Pancreas (tissue), 10 donors: ENCODE measurements around the gene COMMD4. TPM values are rescaled to one million over a fixed set of nuclear protein-coding genes. Genes with fewer than 3 reads are reported as not detected.
"Not testable (repeated sequence)": the region's sequence is repeated elsewhere in the genome, so short reads cannot be mapped to it uniquely, and the experiment has no call there.

Source experiments
- ATAC-seq, 4 donors: fragments of 200-7000 bp; cut with Tn5 transposase; one replicate each; pipeline versions ENCODE4 v1.8.0 to v1.9.1; 2020; ENCODE audit warnings: mild to moderate bottlenecking in 4 of 4, moderate library complexity in 4 of 4
- DNase-seq, 6 donors: peaks; one replicate each; pipeline ENCODE4 v3.0.0-alpha.2; 2020
- FAIRE-seq: peaks from 2 replicates; lab custom pipeline; 2012; peaks lifted over from hg19 to GRCh38; lab: Jason Lieb, UNC
- H3K27ac ChIP-seq, 4 donors: fragments of 200-600 bp; sonication (generic); 1 replicate in 3 of 4; 2 replicates in 1 of 4; pipeline versions ENCODE4 v1.5.0 to v1.8.0; 2020
- H3K27me3 ChIP-seq, 4 donors: fragments of 200-600 bp; one replicate each; pipeline ENCODE4 v1.8.0; 2021
- H3K36me3 ChIP-seq, 3 donors: fragments of 200-600 bp; sonication (generic) in 1 of 3; one replicate each; pipeline versions ENCODE4 v1.5.0 to v1.8.0; 2020 to 2021
- H3K4me1 ChIP-seq, 3 donors: fragments of 200-600 bp; one replicate each; pipeline ENCODE4 v1.8.0; 2021
- H3K4me3 ChIP-seq, 4 donors: fragments of 200-600 bp; sonication (generic) in 2 of 4; one replicate each; pipeline versions ENCODE4 v1.5.0 to v1.8.0; 2020 to 2021
- H3K9me3 ChIP-seq, 4 donors: fragments of 200-600 bp; one replicate each; pipeline ENCODE4 v1.8.0; 2021
- CTCF ChIP-seq, 4 donors: fragments of 200-600 bp; sonication (generic) in 3 of 4; IDR thresholded peaks; one replicate each; pipeline versions ENCODE4 v1.5.0 to v1.8.0; 2021; ENCODE audit warnings: antibody characterized with exemption in 4 of 4
- WGBS, 2 donors: extraction: QIAGEN DNeasy Blood & Tissue Kit; methylation state at CpG; one replicate each; pipeline ENCODE4 v1.1.7; 2013; 5-methylcytosine and 5-hydroxymethylcytosine counted together
- intact Hi-C, 3 donors: fragments of 100-400 bp; cut with DNase I; formaldehyde crosslinking; loops; one replicate each; pipeline versions ENCODE4 v1.11.1 to v1.14.2; 2022
- polyA plus RNA-seq, 2 donors: library from polyadenylated mRNA; stranded (reverse); fragments of 200-250 nt; gene quantifications; one replicate each; pipeline ENCODE4 v1.2.3, GENCODE V29; 2013
- total RNA-seq, 6 donors: library from RNA; stranded (reverse); fragmentation: NEBNext Ultra II Directional in 4 of 6; extraction: Animal tissue kit (Norgen Biotek cat#: 25700) in 4 of 6; gene quantifications; one replicate each; pipeline versions ENCODE4 v1.2.1 to v1.2.4, GENCODE V29; 2021 to 2023
- donor health status: healthy with polysubstance abuse.
- donor health status: DM: no; HTN: no; CAD: no; lungs with moderate emphysema.
- donor health status: DM: no; HTN: no; CAD: no.
- donor health status: control.
- donor health status: control.
- donor health status: Bipolar disorder and iron deficiency.
- donor health status: DM: yes; HTN: yes; CAD: no.
- donor health status: DM: no; HTN: no; CAD: no.
- donor health status: DM: no; HTN: no; CAD: no.
- donor health status: DM: yes; HTN: yes; CAD: no.

COMMD4 gene
- total RNA-seq, result 10 to 100 TPM; 19.6 to 30.5 (median 24.0) TPM
- polyA plus RNA-seq, result 10 to 100 TPM; 81.8 to 97.7 TPM

DNA sequence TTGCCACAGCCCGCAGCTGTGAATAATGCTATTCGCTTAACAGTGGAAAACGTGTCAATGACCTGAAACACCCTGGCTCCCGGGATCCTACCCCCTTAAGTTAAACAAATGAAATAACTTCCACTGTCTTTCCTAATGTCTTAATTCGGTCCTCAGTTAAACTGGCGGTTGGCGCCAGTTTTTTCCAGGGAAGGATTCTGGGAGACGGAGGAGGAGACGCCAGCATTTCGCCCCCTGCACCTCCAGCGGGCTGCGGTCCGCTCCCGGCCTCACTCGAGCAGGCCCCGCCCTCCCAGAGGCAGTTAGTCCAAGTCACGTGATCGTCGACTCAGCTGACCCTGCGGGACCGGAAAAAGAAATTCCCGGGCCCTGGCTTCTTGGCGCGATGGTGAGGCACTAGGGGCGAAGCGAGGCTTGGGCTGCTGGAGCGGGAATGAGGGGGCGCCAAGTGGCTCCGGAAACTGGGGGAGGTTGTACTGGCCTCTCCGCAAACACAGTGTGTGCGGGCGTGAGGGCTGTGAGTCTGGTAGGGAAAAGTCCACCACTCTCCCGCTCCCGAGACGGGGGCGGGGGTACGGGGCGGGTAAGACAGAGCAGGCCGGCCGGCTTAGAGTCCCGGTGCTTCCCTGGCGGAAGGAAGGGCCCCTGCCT is at the start of gene COMMD4:
COMMD4 (plus strand) TSS at position 359 of the 651 bp plus-strand sequence; CDS start at position 386, 27 bp downstream.
- intact Hi-C loops, result no loop called here
- TF ChIP-seq CTCF (IDR thresholded peaks at IDR 0.05), result no peak

DNA sequence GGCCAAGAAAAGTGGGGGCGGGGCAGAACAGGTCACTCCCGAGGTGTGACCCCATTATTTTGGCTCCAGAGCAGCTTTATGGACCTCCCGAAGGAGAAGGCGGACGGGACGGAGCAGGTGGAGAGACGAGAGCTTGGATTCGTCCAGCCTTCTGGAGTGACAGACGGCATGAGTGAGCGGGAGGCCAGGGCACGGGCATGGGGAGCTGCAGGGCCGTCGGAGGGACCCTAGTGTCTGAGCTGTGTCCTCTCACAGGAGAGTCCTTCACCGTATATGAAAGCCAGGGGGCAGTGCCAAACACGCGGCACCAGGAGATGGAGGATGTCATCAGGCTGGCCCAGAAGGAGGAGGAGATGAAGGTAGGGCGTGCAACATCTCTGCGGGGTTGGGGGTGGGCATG is 42.2 kb upstream of the COMMD4 start:
- H3K4me3 ChIP-seq, H3K36me3 ChIP-seq, FAIRE-seq, intact Hi-C loops, H3K4me1 ChIP-seq, H3K27me3 ChIP-seq, DNase-seq, H3K27ac ChIP-seq, H3K9me3 ChIP-seq, ATAC-seq: not testable (repeated sequence)
- WGBS, 2 donors, result 58% methylated on average over 7 of the region's 18 CpGs; no CpG with 5 or more reads in 1 of the 2 donors

More for the DNA sequence above, at the start of gene COMMD4:
- WGBS, 2 donors, result 1% methylated on average over 42 of the region's 42 CpGs
- peak within 1 kb of the TSS in 1 of 4 donors; percentile 8 for H3K27ac ChIP-seq
- peaks cover 0 to 6% (median 5%) of the 10 kb centered on the region in 3 donors for H3K4me1 ChIP-seq
- no peaks in the 10 kb centered on the region for H3K9me3 ChIP-seq
- peak within 1 kb of the TSS; percentile 68 to 98 (median 75) for H3K4me3 ChIP-seq
- no peaks in the 10 kb centered on the region for H3K36me3 ChIP-seq
- H3K27me3 ChIP-seq, result no peaks in the 10 kb centered on the region
- FAIRE-seq (peak; percentile 5), ATAC-seq (peak; percentile 95 to 98 (median 98)), DNase-seq (peak; percentile 95 to 99 (median 96))

GRCh38 chr15:75298541-75299310 is 37.1 kb upstream of the COMMD4 start:
- ATAC-seq (peak; percentile 98 to 100 (median 98)), DNase-seq (peak in 5 of 6 donors; percentile 67 to 82 (median 79))
- H3K27me3 ChIP-seq, H3K36me3 ChIP-seq, H3K4me3 ChIP-seq, H3K27ac ChIP-seq, H3K4me1 ChIP-seq, intact Hi-C loops, H3K9me3 ChIP-seq, FAIRE-seq: not testable (repeated sequence)
- 47 to 66% methylated on average over 5 to 7 of the region's 13 CpGs for WGBS, 2 donors

- WGBS, 2 donors, result 18 to 28% methylated on average over 4 to 6 of the region's 6 CpGs
- H3K4me1 ChIP-seq, H3K27me3 ChIP-seq, H3K9me3 ChIP-seq, intact Hi-C loops, H3K27ac ChIP-seq, FAIRE-seq, H3K36me3 ChIP-seq, H3K4me3 ChIP-seq: not testable (repeated sequence)
- ATAC-seq (peak; percentile 98 to 100 (median 99)), DNase-seq (peak; percentile 58 to 86 (median 78))
- peak; percentile 42 to 63 (median 56) for TF ChIP-seq CTCF (IDR thresholded peaks at IDR 0.05)
Measured at GRCh38 chr15:75299311-75299688, 36.6 kb upstream of the COMMD4 start.

DNA sequence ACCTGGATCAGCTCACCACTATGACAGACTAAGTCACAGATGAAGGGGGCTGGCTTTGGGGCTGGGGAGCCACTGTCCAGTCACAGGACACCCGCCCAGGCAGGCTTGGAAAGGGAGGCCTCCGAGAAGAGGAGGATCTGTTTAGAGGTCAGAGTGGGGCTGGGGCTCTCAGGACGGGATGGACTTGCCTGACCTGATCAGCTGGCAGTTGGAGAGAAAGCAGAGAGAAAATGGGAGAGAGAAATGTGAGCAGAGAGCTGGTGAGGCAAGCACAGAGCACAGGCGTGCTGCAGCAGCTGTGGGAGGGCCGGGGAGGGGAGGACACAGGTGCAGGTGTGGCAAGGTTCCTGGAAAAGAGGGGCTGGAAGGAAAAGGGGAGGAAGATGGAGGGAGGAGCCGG is 35.8 kb upstream of the COMMD4 start:
- H3K36me3 ChIP-seq, intact Hi-C loops, H3K9me3 ChIP-seq, H3K4me1 ChIP-seq, DNase-seq, ATAC-seq, H3K4me3 ChIP-seq, H3K27ac ChIP-seq, H3K27me3 ChIP-seq, FAIRE-seq: not testable (repeated sequence)
- 56 to 71% methylated on average over 4 to 5 of the region's 6 CpGs for WGBS, 2 donors

GRCh38 chr15:75302318-75302717 is 33.5 kb upstream of the COMMD4 start:
- H3K36me3 ChIP-seq, result no peaks in the 10 kb centered on the region
- no peak overlapping the region for H3K27ac ChIP-seq
- FAIRE-seq (no peak), ATAC-seq (no peak), DNase-seq (no peak)
- H3K27me3 ChIP-seq, result no peaks in the 10 kb centered on the region
- TF ChIP-seq CTCF (IDR thresholded peaks at IDR 0.05), result no peak
- no peak overlapping the region for H3K4me3 ChIP-seq
- intact Hi-C loops, result no loop called here
- WGBS, 2 donors, result 72 to 77% methylated on average over 9 of the region's 9 CpGs
- H3K9me3 ChIP-seq, result no peaks in the 10 kb centered on the region
- H3K4me1 ChIP-seq, result no peaks in the 10 kb centered on the region

- H3K27ac ChIP-seq, intact Hi-C loops, H3K36me3 ChIP-seq, H3K4me1 ChIP-seq, DNase-seq, ATAC-seq, H3K4me3 ChIP-seq, FAIRE-seq, H3K27me3 ChIP-seq, H3K9me3 ChIP-seq: not testable (repeated sequence)
- WGBS, 2 donors, result 80 to 91% methylated on average over 4 of the region's 4 CpGs
Measured at GRCh38 chr15:75302753-75303152, 33.1 kb upstream of the COMMD4 start.
